GM18873 (cell line): Measurements from ENCODE around the gene HUNK.
"Not testable (repeated sequence)": the region's sequence is repeated elsewhere in the genome, so short reads cannot be mapped to it uniquely, and the experiment has no call there.

Source experiments
- ATAC-seq: cut with Tn5 transposase; IDR thresholded peaks from one replicate; pipeline ENCODE4 v1.9.1; 2021; ENCODE audit warnings: mild to moderate bottlenecking, moderate library complexity, moderate number of reproducible peaks; ENCODE audit not compliant: unreplicated experiment, low FRiP score

Gene HUNK

GRCh38 chr21:32036756-32037155 lies 163.9 kb downstream of the HUNK start:
- ATAC-seq: no peak

- ATAC-seq: not testable (repeated sequence)
Measured at GRCh38 chr21:32038751-32039150, 165.9 kb downstream of the HUNK start.

GRCh38 chr21:32043458-32043857 lies 170.6 kb downstream of the HUNK start:
- no peak for ATAC-seq

- ATAC-seq: no peak
Measured at GRCh38 chr21:32044205-32045180, 171.7 kb downstream of the HUNK start.

GRCh38 chr21:32046191-32046590 lies 173.4 kb downstream of the HUNK start:
- ATAC-seq: no peak

- ATAC-seq: no peak
Measured at GRCh38 chr21:32048353-32048752, 175.5 kb downstream of the HUNK start.
